K562 (cell line): Measurements from ENCODE around the gene NOTCH1. TPM values are rescaled to one million over a fixed set of nuclear protein-coding genes. Genes with fewer than 3 reads are reported as not detected.

ENCODE experiments used
- CHD7 ChIP-seq: fragments of 200-600 bp; sonication (generic); IDR thresholded peaks from one replicate; pipeline ENCODE4 v1.6.1; 2012; ENCODE audit warnings: mild to moderate bottlenecking, low read depth, low read length, inconsistent platforms
- E2F4 ChIP-seq: sonication (generic); formaldehyde crosslinking; IDR thresholded peaks from 2 replicates; pipeline ENCODE4 v1.8.0; 2022; ENCODE audit warnings: mild to moderate bottlenecking, low read depth, missing genetic modification reagents
- HOXB6 ChIP-seq: fragments of 250-450 bp; sonication (Bioruptor Pico); IDR thresholded peaks from 2 replicates; pipeline ENCODE4 v1.5.1; 2022; ENCODE audit warnings: mild to moderate bottlenecking, borderline replicate concordance
- KDM1A ChIP-seq, 2 experiments: fragments of 450-650 bp; IDR thresholded peaks; 2 replicates each; pipeline ENCODE4 v1.6.1; 2016; ENCODE audit warnings: mild to moderate bottlenecking in 2 of 2
- PHTF2 ChIP-seq: fragments of 250-450 bp; sonication (Bioruptor Pico); IDR thresholded peaks from 2 replicates; pipeline ENCODE4 v1.5.0; 2021; ENCODE audit warnings: mild to moderate bottlenecking
- POLR2A ChIP-seq: fragments of 450-650 bp; conservative IDR thresholded peaks from 2 replicates; pipeline ENCODE4 v1.6.1; 2016
- RAD21 ChIP-seq, 2 experiments: fragments of 250-450 bp in 1 of 2; fragments of 450-650 bp in 1 of 2; sonication (Bioruptor Pico) in 1 of 2; formaldehyde crosslinking in 1 of 2; IDR thresholded peaks in 1 of 2; conservative IDR thresholded peaks in 1 of 2; 2 replicates each; pipeline versions ENCODE4 v1.4.0 to v1.8.0; 2020 to 2022; ENCODE audit warnings: mild to moderate bottlenecking in 2 of 2, moderate library complexity in 1 of 2
- SRSF3 ChIP-seq: fragments of 200-400 bp; formaldehyde crosslinking; IDR thresholded peaks from 2 replicates; pipeline ENCODE4 v1.6.1; 2016; ENCODE audit warnings: mild to moderate bottlenecking, low read length, moderate library complexity; ENCODE audit not compliant: insufficient read depth
- USF2 ChIP-seq: sonication (generic); formaldehyde crosslinking; IDR thresholded peaks from 2 replicates; pipeline ENCODE4 v1.5.0; 2020; ENCODE audit warnings: missing genetic modification reagents
- ZNF274 ChIP-seq: IDR thresholded peaks from 2 replicates; pipeline ENCODE4 v1.6.1; 2011; ENCODE audit warnings: low read depth, mild to moderate bottlenecking, low read length, moderate library complexity, borderline replicate concordance
- ZNF511 ChIP-seq: sonication (generic); formaldehyde crosslinking; IDR thresholded peaks from 2 replicates; pipeline ENCODE4 v1.8.0; 2022; ENCODE audit warnings: mild to moderate bottlenecking, missing genetic modification reagents
- polyA plus RNA-seq, 8 experiments: library from polyadenylated mRNA; depleted of rRNA in 4 of 8; stranded (reverse) in 5 of 8; unstranded in 3 of 8; fragments of >200 nt; fragmentation: Nextera tagmentation in 2 of 8; fragmentation: Illumina TruSeq in 1 of 8; extraction: Ambion mirVana in 2 of 8; extraction: Trizol in 1 of 8; gene quantifications; 2 replicates each; pipeline versions ENCODE4 v1.2.1 to v1.2.3, GENCODE V29; 2011 to 2014; ENCODE audit warnings: inconsistent platforms in 1 of 8, missing spikeins in 1 of 8
- total RNA-seq, 7 experiments: library from RNA; depleted of rRNA in 6 of 7; stranded (reverse); fragments of >200 nt in 6 of 7; fragmentation: Illumina TruSeq in 2 of 7; extraction: Trizol in 2 of 7; gene quantifications; 2 replicates each; pipeline versions ENCODE4 v1.2.1 to v1.2.3, GENCODE V29; 2011 to 2021; ENCODE audit warnings: low replicate concordance in 1 of 7
- TF ChIP-seq, protein P1 (sequence below), 3 experiments: IDR thresholded peaks in 2 of 3; conservative IDR thresholded peaks in 1 of 3; 2 replicates each; pipeline ENCODE4 v1.5.1; 2011 to 2012; ENCODE audit warnings: low read length in 3 of 3, mild to moderate bottlenecking in 3 of 3, control low read depth in 2 of 3, improper control_type of control experiment in 1 of 3, inconsistent platforms in 1 of 3, low read depth in 1 of 3, mixed read lengths in 1 of 3, moderate library complexity in 1 of 3; ENCODE audit not compliant: insufficient read depth in 2 of 3

NOTCH1 gene
- total and polyA plus RNA-seq, 9 of the 15 experiments (the other 6 are each of a cell fraction or from before 2014, with no cell fraction given), result 0.03 to 31.4 (median 2.3) TPM

- no peak for TF ChIP-seq USF2
- no peak for TF ChIP-seq CHD7
- TF ChIP-seq ZNF511, result no peak
- no peak for TF ChIP-seq KDM1A (IDR thresholded peaks at IDR 0.05)
- TF ChIP-seq HOXB6 (CRISPR knock-in tag), result no peak
- no peak for TF ChIP-seq POLR2A
- no peak for TF ChIP-seq SRSF3
- TF ChIP-seq RAD21 (CRISPR knock-in tag; conservative IDR thresholded peaks at IDR 0.05 in 1 of 2, IDR thresholded peaks at IDR 0.05 in 1 of 2), result peak in 1 of 2 experiments; percentile 14; a peak in 1 of 4 replicates
- TF ChIP-seq ZNF274, result no peak
- TF ChIP-seq, protein P1, sequence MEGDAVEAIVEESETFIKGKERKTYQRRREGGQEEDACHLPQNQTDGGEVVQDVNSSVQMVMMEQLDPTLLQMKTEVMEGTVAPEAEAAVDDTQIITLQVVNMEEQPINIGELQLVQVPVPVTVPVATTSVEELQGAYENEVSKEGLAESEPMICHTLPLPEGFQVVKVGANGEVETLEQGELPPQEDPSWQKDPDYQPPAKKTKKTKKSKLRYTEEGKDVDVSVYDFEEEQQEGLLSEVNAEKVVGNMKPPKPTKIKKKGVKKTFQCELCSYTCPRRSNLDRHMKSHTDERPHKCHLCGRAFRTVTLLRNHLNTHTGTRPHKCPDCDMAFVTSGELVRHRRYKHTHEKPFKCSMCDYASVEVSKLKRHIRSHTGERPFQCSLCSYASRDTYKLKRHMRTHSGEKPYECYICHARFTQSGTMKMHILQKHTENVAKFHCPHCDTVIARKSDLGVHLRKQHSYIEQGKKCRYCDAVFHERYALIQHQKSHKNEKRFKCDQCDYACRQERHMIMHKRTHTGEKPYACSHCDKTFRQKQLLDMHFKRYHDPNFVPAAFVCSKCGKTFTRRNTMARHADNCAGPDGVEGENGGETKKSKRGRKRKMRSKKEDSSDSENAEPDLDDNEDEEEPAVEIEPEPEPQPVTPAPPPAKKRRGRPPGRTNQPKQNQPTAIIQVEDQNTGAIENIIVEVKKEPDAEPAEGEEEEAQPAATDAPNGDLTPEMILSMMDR (IDR thresholded peaks at IDR 0.05 in 2 of 3, conservative IDR thresholded peaks at IDR 0.05 in 1 of 3; ENCODE audit: insufficient read depth in 2 of 3, low read depth in 1 of 3, low read length in 3 of 3), result peak in 1 of 3 experiments; percentile 1; a peak in 1 of 6 replicates
- TF ChIP-seq E2F4 (CRISPR knock-in tag), result no peak
- TF ChIP-seq PHTF2 (CRISPR knock-in tag), result no peak
These were observed 220 bp downstream of the NOTCH1 start (continued) for GRCh38 chr9:136545692-136545964.
